Ovary (tissue), 3 donors: ENCODE results near the gene EIF4G3.

Source experiments
- CTCF ChIP-seq, 3 donors: fragments of 450-650 bp in 2 of 3; fragments of 200-600 bp in 1 of 3; IDR thresholded peaks; one replicate each; pipeline versions ENCODE4 v1.5.1 to v1.8.0; 2016 to 2022; ENCODE audit warnings: antibody characterized with exemption in 3 of 3, mild to moderate bottlenecking in 1 of 3
- EP300 ChIP-seq: sonication (generic); formaldehyde crosslinking; IDR thresholded peaks from one replicate; pipeline ENCODE4 v1.6.1; 2017; ENCODE audit warnings: antibody characterized with exemption
- POLR2A ChIP-seq: fragments of 450-650 bp; IDR thresholded peaks from one replicate; pipeline ENCODE4 v1.6.1; 2017; ENCODE audit warnings: antibody characterized with exemption, mild to moderate bottlenecking, moderate library complexity
- donor health status: DM: no; HTN: no; CAD: no.

DNA sequence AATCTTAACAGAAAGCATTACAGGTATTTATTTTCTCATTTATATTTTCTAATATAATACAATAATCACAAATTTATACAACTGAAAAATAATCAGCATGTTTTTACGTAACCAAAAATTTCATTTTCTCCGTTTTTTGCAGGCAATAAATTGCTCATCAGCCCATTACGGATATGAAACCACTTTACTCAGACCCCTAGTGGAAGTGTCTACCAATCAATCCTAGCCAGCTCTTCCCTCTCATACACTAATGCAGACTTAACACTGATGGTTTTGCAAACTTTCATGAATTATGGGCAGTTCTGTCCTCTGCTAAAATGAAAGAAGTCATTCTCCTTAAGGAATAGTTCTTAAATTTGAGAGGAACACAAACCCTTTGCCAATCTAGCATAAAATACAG lies 124.7 kb downstream of the EIF4G3 start:
- TF ChIP-seq CTCF (IDR thresholded peaks at IDR 0.05) (no peak), POLR2A (no peak), EP300 (no peak)
